IPS-15b (cell line): ENCODE data around the gene CYLD.

Source experiments
- H3K27me3 ChIP-seq: one replicate; pipeline ENCODE4 v1.6.1; 2013; ENCODE audit warnings: low read length; ENCODE audit not compliant: control insufficient read depth, insufficient read depth
- H3K36me3 ChIP-seq: one replicate; pipeline ENCODE4 v1.6.1; 2013; ENCODE audit warnings: low read length; ENCODE audit not compliant: control insufficient read depth, insufficient read depth
- H3K4me1 ChIP-seq: one replicate; pipeline ENCODE4 v1.6.1; 2013; ENCODE audit warnings: mild to moderate bottlenecking, low read length; ENCODE audit not compliant: control insufficient read depth, insufficient read depth
- H3K4me3 ChIP-seq: one replicate; pipeline ENCODE4 v1.5.1; 2013; ENCODE audit warnings: low read depth, low read length
- H3K9ac ChIP-seq: one replicate; pipeline ENCODE4 v1.6.1; 2013; ENCODE audit warnings: low read depth, mild to moderate bottlenecking, low read length
- H3K9me3 ChIP-seq: one replicate; pipeline ENCODE4 v1.6.1; 2013; ENCODE audit warnings: mild to moderate bottlenecking, low read length; ENCODE audit not compliant: control insufficient read depth, insufficient read depth

The CYLD gene

DNA sequence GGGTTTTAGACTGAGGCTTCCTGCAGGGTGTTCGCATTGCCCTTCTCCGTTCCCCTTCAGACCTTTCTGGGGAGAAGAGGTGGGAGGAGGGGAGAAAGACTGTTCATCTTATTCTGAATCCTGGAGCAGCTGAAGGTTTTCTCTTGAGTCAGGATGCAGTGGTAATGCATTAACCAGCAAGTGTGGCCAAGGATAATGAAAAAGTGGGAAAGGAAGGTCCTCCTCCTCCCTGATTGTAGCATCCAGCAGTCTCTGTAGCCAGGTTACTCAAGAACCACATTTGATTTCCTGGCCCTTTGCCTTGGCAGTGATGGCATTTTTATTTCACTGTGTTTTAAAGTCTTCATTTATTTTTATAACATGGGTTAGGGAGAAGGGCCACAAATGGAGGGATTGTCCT lies 59.1 kb downstream of the CYLD start:
- H3K27me3 ChIP-seq = no peaks in the 10 kb centered on the region
- H3K4me3 ChIP-seq = no peak overlapping the region
- no peaks in the 10 kb centered on the region for H3K9me3 ChIP-seq
- H3K36me3 ChIP-seq = no peaks in the 10 kb centered on the region
- peaks cover 2% of the 10 kb centered on the region for H3K4me1 ChIP-seq
- no peak overlapping the region for H3K9ac ChIP-seq

DNA sequence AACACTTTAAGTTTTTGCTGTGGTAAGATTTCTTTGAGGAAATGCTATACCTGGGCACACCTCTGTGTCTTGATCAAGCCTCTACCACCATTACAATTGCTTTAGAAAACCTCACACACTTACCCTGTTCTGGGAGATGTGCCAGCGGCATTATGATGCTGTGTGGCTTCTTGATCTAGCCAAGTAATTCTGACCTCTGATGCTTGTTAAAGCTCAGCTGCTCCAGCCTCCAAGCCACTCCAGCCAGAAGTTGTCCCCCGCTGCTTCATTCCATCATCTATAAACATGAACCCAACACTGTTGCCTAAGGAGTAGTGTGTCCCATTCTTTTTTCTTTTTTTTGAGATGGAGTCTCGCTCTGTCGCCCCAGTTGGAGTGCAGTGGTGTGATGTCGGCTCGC lies 60.1 kb downstream of the CYLD start:
- Histone ChIP-seq H3K4me1 (peaks cover 2% of the 10 kb centered on the region), H3K27me3 (no peaks in the 10 kb centered on the region), H3K4me3 (no peak overlapping the region), H3K9me3 (no peaks in the 10 kb centered on the region), H3K9ac (no peak overlapping the region), H3K36me3 (no peaks in the 10 kb centered on the region)

DNA sequence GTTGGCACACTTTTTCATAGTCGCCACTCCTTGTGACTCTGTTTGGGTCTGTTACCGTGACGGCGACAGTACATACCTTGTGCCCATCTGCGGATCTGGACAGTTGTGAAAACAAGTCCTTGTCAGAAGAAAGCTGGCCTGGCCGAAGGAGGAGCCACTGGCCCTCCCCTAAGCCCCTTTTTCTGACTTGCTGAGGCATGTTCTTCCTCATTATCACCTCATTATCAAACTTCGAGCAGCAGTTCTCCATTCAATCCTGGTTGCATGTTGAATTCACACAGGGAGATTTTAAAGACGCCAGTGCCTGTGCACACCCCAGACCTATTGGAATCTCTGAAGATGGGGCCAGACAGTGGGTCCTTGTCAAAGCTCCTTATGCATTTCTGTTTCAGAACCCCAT lies 61.1 kb downstream of the CYLD start:
- peaks cover 2% of the 10 kb centered on the region for H3K4me1 ChIP-seq

GRCh38 chr16:50804290-50804907 lies 62.5 kb downstream of the CYLD start:
- H3K36me3 ChIP-seq = no peaks in the 10 kb centered on the region
- no peaks in the 10 kb centered on the region for H3K27me3 ChIP-seq
- H3K9me3 ChIP-seq = no peaks in the 10 kb centered on the region
- no peak overlapping the region for H3K4me3 ChIP-seq
- no peak overlapping the region for H3K9ac ChIP-seq
- peaks cover 2% of the 10 kb centered on the region for H3K4me1 ChIP-seq

More for the DNA sequence above, 61.1 kb downstream of the CYLD start:
- no peaks in the 10 kb centered on the region for H3K36me3 ChIP-seq
- H3K9me3 ChIP-seq = no peaks in the 10 kb centered on the region
- H3K27me3 ChIP-seq = no peaks in the 10 kb centered on the region
- no peak overlapping the region for H3K9ac ChIP-seq
- H3K4me3 ChIP-seq = no peak overlapping the region

GRCh38 chr16:50806099-50807062 lies 64.5 kb downstream of the CYLD start:
- peaks cover 2% of the 10 kb centered on the region for H3K4me1 ChIP-seq
- no peaks in the 10 kb centered on the region for H3K9me3 ChIP-seq
- H3K36me3 ChIP-seq = no peaks in the 10 kb centered on the region
- no peaks in the 10 kb centered on the region for H3K27me3 ChIP-seq
- H3K4me3 ChIP-seq = peak overlapping the region; percentile 76
- no peak overlapping the region for H3K9ac ChIP-seq

GRCh38 chr16:50808929-50809538 lies 67.1 kb downstream of the CYLD start:
- H3K4me3 ChIP-seq = no peak overlapping the region
- peaks cover 2% of the 10 kb centered on the region for H3K4me1 ChIP-seq
- H3K9me3 ChIP-seq = no peaks in the 10 kb centered on the region
- H3K9ac ChIP-seq = no peak overlapping the region
- H3K36me3 ChIP-seq = no peaks in the 10 kb centered on the region
- H3K27me3 ChIP-seq = no peaks in the 10 kb centered on the region

DNA sequence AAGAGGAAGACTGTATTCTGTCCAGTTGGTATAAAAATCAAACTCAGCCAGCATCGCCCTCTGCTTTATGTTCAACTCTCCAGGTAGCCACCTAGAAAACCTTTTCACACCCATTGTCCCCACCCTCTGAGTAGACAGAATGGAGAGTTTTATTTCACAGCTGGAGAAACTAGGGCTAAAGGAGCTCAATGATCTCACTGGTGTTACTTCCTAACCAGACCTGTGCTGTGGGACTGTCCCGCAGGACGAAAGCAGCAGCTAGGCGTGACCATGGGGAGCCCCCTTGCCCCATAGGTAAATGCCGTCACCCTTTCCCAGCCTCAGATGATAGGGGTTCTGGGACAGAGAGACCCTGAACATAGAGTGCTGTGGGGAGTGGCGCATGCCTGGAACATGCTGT lies 67.7 kb downstream of the CYLD start:
- Histone ChIP-seq H3K27me3 (no peaks in the 10 kb centered on the region), H3K4me1 (peaks cover 2% of the 10 kb centered on the region), H3K36me3 (no peaks in the 10 kb centered on the region), H3K4me3 (no peak overlapping the region), H3K9ac (no peak overlapping the region), H3K9me3 (no peaks in the 10 kb centered on the region)

- Histone ChIP-seq H3K4me1 (peaks cover 2% of the 10 kb centered on the region), H3K9ac (no peak overlapping the region), H3K36me3 (no peaks in the 10 kb centered on the region), H3K27me3 (no peaks in the 10 kb centered on the region), H3K4me3 (no peak overlapping the region), H3K9me3 (no peaks in the 10 kb centered on the region)
These were observed 68.5 kb downstream of the CYLD start for GRCh38 chr16:50810241-50810965.

- Histone ChIP-seq H3K9me3 (no peaks in the 10 kb centered on the region), H3K4me3 (no peak overlapping the region), H3K27me3 (no peaks in the 10 kb centered on the region), H3K36me3 (no peaks in the 10 kb centered on the region), H3K9ac (no peak overlapping the region), H3K4me1 (no peaks in the 10 kb centered on the region)
These were observed 70.2 kb downstream of the CYLD start for GRCh38 chr16:50812046-50812445.

DNA sequence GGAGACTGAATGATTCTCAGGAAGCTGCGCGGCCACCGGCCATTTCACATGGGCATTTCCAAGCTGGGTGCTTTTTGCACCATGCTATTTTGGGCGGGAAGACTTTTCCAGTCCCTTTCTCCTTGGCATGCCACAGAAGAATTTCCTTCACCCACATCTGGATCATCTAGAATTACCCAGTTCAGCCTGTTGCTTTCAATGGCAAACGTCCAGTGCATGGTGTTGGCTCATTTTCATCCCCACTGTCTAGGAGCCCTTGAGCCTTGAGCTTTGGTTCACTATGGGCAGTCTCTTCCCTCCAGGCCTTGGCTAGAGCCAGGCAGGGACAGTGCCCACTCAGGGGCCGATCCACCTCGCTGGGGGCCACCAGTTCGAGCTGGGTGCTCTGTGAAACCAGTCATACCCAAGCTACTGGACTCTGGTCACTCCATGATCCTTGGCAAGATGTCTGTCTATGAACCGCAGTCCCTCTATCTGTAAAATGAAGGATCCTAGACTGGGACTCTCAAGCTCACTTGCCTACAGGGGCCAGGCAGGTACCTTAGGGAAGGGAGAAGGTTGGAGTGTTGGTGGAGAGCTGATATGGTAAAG lies 71.1 kb downstream of the CYLD start:
- H3K27me3 ChIP-seq = no peaks in the 10 kb centered on the region
- no peak overlapping the region for H3K4me3 ChIP-seq
- H3K9me3 ChIP-seq = no peaks in the 10 kb centered on the region
- no peak overlapping the region for H3K9ac ChIP-seq
- H3K36me3 ChIP-seq = no peaks in the 10 kb centered on the region
- H3K4me1 ChIP-seq = no peaks in the 10 kb centered on the region

- H3K9me3 ChIP-seq = no peaks in the 10 kb centered on the region
- H3K27me3 ChIP-seq = no peaks in the 10 kb centered on the region
- H3K4me3 ChIP-seq = no peak overlapping the region
- H3K36me3 ChIP-seq = no peaks in the 10 kb centered on the region
- H3K4me1 ChIP-seq = no peaks in the 10 kb centered on the region
- H3K9ac ChIP-seq = no peak overlapping the region
These were observed 72.2 kb downstream of the CYLD start for GRCh38 chr16:50814052-50814451.
